NCI-H146 treated with DMSO at 0.1 percent for 48 hours (cell line): ENCODE results near the gene FAM174A.
A peak's percentile ranks its signal among the peaks of the same experiment; 100 is the strongest.

Source experiments
- DNase-seq: peaks from one replicate; lab custom pipeline; 2025; ENCODE audit not compliant: unreplicated experiment; lab: John Stamatoyannopoulos, UW

FAM174A gene

GRCh38 chr5:100535060-100536005 is at the start of gene FAM174A:
Gene FAM174A (plus strand): TSS chr5:100535374. CDS start chr5:100535531, 157 bp downstream.
- peak; percentile 74 for DNase-seq

- DNase-seq: no peak
Measured at GRCh38 chr5:100493996-100494395, 41.2 kb upstream of the FAM174A start.

GRCh38 chr5:100496296-100496695 is 38.9 kb upstream of the FAM174A start:
- no peak for DNase-seq

- DNase-seq: no peak
Measured at GRCh38 chr5:100502684-100503083, 32.5 kb upstream of the FAM174A start.

GRCh38 chr5:100505984-100506670 is 29.0 kb upstream of the FAM174A start:
- DNase-seq: no peak

- DNase-seq: no peak
Measured at GRCh38 chr5:100516285-100516684, 18.9 kb upstream of the FAM174A start.

GRCh38 chr5:100517301-100517974 is 17.7 kb upstream of the FAM174A start:
- DNase-seq: peak; percentile 80

- no peak for DNase-seq
Measured at GRCh38 chr5:100518377-100518776, 16.8 kb upstream of the FAM174A start.

GRCh38 chr5:100519075-100519474 is 16.1 kb upstream of the FAM174A start:
- DNase-seq: no peak

GRCh38 chr5:100520348-100520747 is 14.8 kb upstream of the FAM174A start:
- DNase-seq: no peak

GRCh38 chr5:100537946-100538345 is 2.8 kb downstream of the FAM174A start:
- DNase-seq: no peak

- no peak for DNase-seq
Measured at GRCh38 chr5:100539519-100539918, 4.3 kb downstream of the FAM174A start.

GRCh38 chr5:100542086-100542485 is 6.9 kb downstream of the FAM174A start:
- DNase-seq: no peak

- no peak for DNase-seq
Measured at GRCh38 chr5:100546001-100546400, 10.8 kb downstream of the FAM174A start.

GRCh38 chr5:100550531-100551051 is 15.4 kb downstream of the FAM174A start:
- no peak for DNase-seq

- DNase-seq: no peak
Measured at GRCh38 chr5:100551183-100551582, 16.0 kb downstream of the FAM174A start.

GRCh38 chr5:100553209-100553608 is 18.0 kb downstream of the FAM174A start:
- no peak for DNase-seq

- no peak for DNase-seq
Measured at GRCh38 chr5:100560860-100561259, 25.7 kb downstream of the FAM174A start.

GRCh38 chr5:100562821-100563220 is 27.6 kb downstream of the FAM174A start:
- DNase-seq: no peak

- DNase-seq: no peak
Measured at GRCh38 chr5:100566382-100567141, 31.4 kb downstream of the FAM174A start.

- DNase-seq: no peak
Measured at GRCh38 chr5:100574716-100575115, 39.5 kb downstream of the FAM174A start.
